H1 (cell line): ENCODE data around the gene BPHL. TPM values are rescaled to one million over a fixed set of nuclear protein-coding genes. Genes with fewer than 3 reads are reported as not detected.

Experiments used
- CTCF ChIA-PET: fragments of 300-600 bp; sonication (Branson Sonifier 250); formaldehyde crosslinking; loops from one replicate; lab custom pipeline; 2021; ENCODE audit not compliant: partially characterized antibody; lab: Charles Lee
- POLR2A ChIA-PET: fragments of 300-600 bp; sonication (Branson Sonifier 250); formaldehyde crosslinking; loops from one replicate; lab custom pipeline; 2021; ENCODE audit warnings: inconsistent platforms; ENCODE audit not compliant: partially characterized antibody; lab: Charles Lee
- DNase-seq, 2 experiments: peaks; one replicate each; pipeline versions ENCODE4 v3.0.0 to v3.0.0-alpha.2; 2010 to 2022; ENCODE audit warnings: low spot score in 2 of 2, low read depth in 1 of 2, mixed read lengths in 1 of 2
- FAIRE-seq: peaks from 2 replicates; lab custom pipeline; 2011; peaks lifted over from hg19 to GRCh38; lab: Jason Lieb, UNC
- H2AFZ ChIP-seq: 2 replicates; pipeline ENCODE4 v1.8.1; 2012; ENCODE audit warnings: low read length, inconsistent platforms
- H2AK5ac ChIP-seq: 2 replicates; pipeline ENCODE4 v1.6.1; 2013; ENCODE audit warnings: low read depth, low read length
- H2BK120ac ChIP-seq: replicated peaks from 2 replicates; pipeline ENCODE3; 2013; ENCODE audit warnings: low read depth, low read length, inconsistent platforms
- H2BK12ac ChIP-seq: 2 replicates; pipeline ENCODE4 v1.6.1; 2013; ENCODE audit warnings: low read depth, low read length
- H2BK15ac ChIP-seq: 2 replicates; pipeline ENCODE4 v1.6.1; 2013; ENCODE audit warnings: low read length
- H2BK20ac ChIP-seq: 2 replicates; pipeline ENCODE4 v1.6.1; 2013; ENCODE audit warnings: low read length
- H2BK5ac ChIP-seq: 2 replicates; pipeline ENCODE4 v1.6.1; 2013; ENCODE audit warnings: low read depth, low read length
- H3K14ac ChIP-seq: 2 replicates; pipeline ENCODE4 v1.6.1; 2013; ENCODE audit warnings: inconsistent platforms; ENCODE audit not compliant: insufficient read length
- H3K18ac ChIP-seq: 2 replicates; pipeline ENCODE4 v1.6.1; 2013; ENCODE audit warnings: low read length; ENCODE audit errors: extremely low read depth
- H3K23ac ChIP-seq: 2 replicates; pipeline ENCODE4 v1.6.1; 2013; ENCODE audit warnings: inconsistent platforms; ENCODE audit not compliant: insufficient read length
- H3K23me2 ChIP-seq: 2 replicates; pipeline ENCODE4 v1.6.1; 2013; ENCODE audit warnings: low read depth, low read length
- H3K27ac ChIP-seq: 2 replicates; pipeline ENCODE4 v1.6.1; 2011; ENCODE audit warnings: low read depth, low read length, inconsistent platforms
- H3K27me3 ChIP-seq, 4 experiments: replicated peaks in 1 of 4; 1 replicate in 1 of 4; 2 replicates in 3 of 4; pipeline versions ENCODE4 v1.6.1 to v1.8.1; 2011 to 2013; ENCODE audit warnings: low read length in 3 of 4, mild to moderate bottlenecking in 3 of 4, inconsistent platforms in 2 of 4, mixed read lengths in 2 of 4, moderate library complexity in 1 of 4; ENCODE audit not compliant: control insufficient read depth in 3 of 4, insufficient read depth in 3 of 4; ENCODE audit errors: extremely low read depth in 1 of 4
- H3K36me3 ChIP-seq, 4 experiments: 2 replicates each; pipeline versions ENCODE4 v1.6.1 to v1.8.1; 2011 to 2013; ENCODE audit warnings: mild to moderate bottlenecking in 4 of 4, low read length in 3 of 4, moderate library complexity in 2 of 4, control low read depth in 1 of 4, inconsistent platforms in 1 of 4; ENCODE audit not compliant: insufficient read depth in 4 of 4, control insufficient read depth in 2 of 4
- H3K4ac ChIP-seq: replicated peaks from 2 replicates; pipeline ENCODE3; 2013; ENCODE audit warnings: low read length, low read depth, mixed read lengths, inconsistent platforms; ENCODE audit not compliant: insufficient read length
- H3K4me1 ChIP-seq, 4 experiments: replicated peaks in 1 of 4; 1 replicate in 1 of 4; 2 replicates in 3 of 4; pipeline versions ENCODE4 v1.6.1 to v1.8.1; 2011 to 2013; ENCODE audit warnings: low read length in 3 of 4, inconsistent platforms in 2 of 4, mixed read lengths in 1 of 4; ENCODE audit not compliant: insufficient read depth in 4 of 4, control insufficient read depth in 3 of 4
- H3K4me2 ChIP-seq, 2 experiments: 2 replicates each; pipeline versions ENCODE4 v1.6.1 to v1.8.1; 2011 to 2013; ENCODE audit warnings: low read depth in 2 of 2, low read length in 2 of 2, control low read depth in 1 of 2, inconsistent platforms in 1 of 2, mild to moderate bottlenecking in 1 of 2; ENCODE audit not compliant: insufficient read depth in 1 of 2
- H3K4me3 ChIP-seq, 4 experiments: fragments of 200-600, 300-600 bp in 1 of 4; sonication (generic), shearing (Covaris generic), sonication (Bioruptor Twin) in 1 of 4; 2 replicates each; pipeline versions ENCODE4 v1.5.1 to v1.8.1; 2011 to 2016; ENCODE audit warnings: low read length in 4 of 4, low read depth in 3 of 4, control low read depth in 2 of 4, inconsistent platforms in 2 of 4, mild to moderate bottlenecking in 2 of 4, mixed read lengths in 1 of 4, moderate library complexity in 1 of 4; ENCODE audit not compliant: insufficient read depth in 2 of 4; ENCODE audit errors: extremely low read depth in 1 of 4
- H3K56ac ChIP-seq: replicated peaks from 2 replicates; pipeline ENCODE3; 2013; ENCODE audit warnings: low read depth, mild to moderate bottlenecking, mixed read lengths, low read length, inconsistent platforms; ENCODE audit not compliant: insufficient read length
- H3K79me1 ChIP-seq: 2 replicates; pipeline ENCODE4 v1.6.1; 2013; ENCODE audit warnings: low read depth, low read length, control low read depth
- H3K79me2 ChIP-seq, 2 experiments: 2 replicates each; pipeline versions ENCODE4 v1.6.1 to v1.8.1; 2012 to 2013; ENCODE audit warnings: low read length in 2 of 2, mild to moderate bottlenecking in 2 of 2, inconsistent platforms in 1 of 2; ENCODE audit not compliant: insufficient read depth in 2 of 2, control insufficient read depth in 1 of 2
- H3K9ac ChIP-seq, 4 experiments: replicated peaks in 1 of 4; 1 replicate in 1 of 4; 2 replicates in 3 of 4; pipeline versions ENCODE4 v1.6.1 to v1.8.1; 2011 to 2013; ENCODE audit warnings: low read depth in 3 of 4, low read length in 3 of 4, control low read depth in 2 of 4, mild to moderate bottlenecking in 2 of 4, moderate library complexity in 2 of 4, inconsistent platforms in 1 of 4; ENCODE audit errors: extremely low read depth in 1 of 4
- H3K9me3 ChIP-seq, 2 experiments: 2 replicates each; pipeline versions ENCODE4 v1.6.1 to v1.8.1; 2012 to 2013; ENCODE audit warnings: mild to moderate bottlenecking in 2 of 2, moderate library complexity in 2 of 2, control low read depth in 1 of 2, inconsistent platforms in 1 of 2, low read depth in 1 of 2, low read length in 1 of 2, mixed read lengths in 1 of 2; ENCODE audit not compliant: insufficient read depth in 2 of 2
- H4K20me1 ChIP-seq, 2 experiments: replicated peaks in 1 of 2; 2 replicates each; pipeline versions ENCODE3 to v1.8.1; 2011 to 2013; ENCODE audit warnings: inconsistent platforms in 2 of 2, low read length in 2 of 2, mild to moderate bottlenecking in 1 of 2; ENCODE audit not compliant: insufficient read depth in 2 of 2, control insufficient read depth in 1 of 2
- H4K5ac ChIP-seq: 2 replicates; pipeline ENCODE4 v1.6.1; 2013; ENCODE audit warnings: low read length, low read depth, mixed read lengths, inconsistent platforms; ENCODE audit not compliant: insufficient read length
- H4K8ac ChIP-seq: 2 replicates; pipeline ENCODE4 v1.8.0; 2013; ENCODE audit warnings: mild to moderate bottlenecking, moderate library complexity, low read length, inconsistent platforms; ENCODE audit not compliant: insufficient read depth; ENCODE audit errors: extremely low read depth
- H4K91ac ChIP-seq: replicated peaks from 2 replicates; pipeline ENCODE3; 2013; ENCODE audit warnings: low read length, mixed read lengths, inconsistent platforms; ENCODE audit not compliant: insufficient read length
- CEBPB ChIP-seq: IDR thresholded peaks from 2 replicates; pipeline ENCODE4 v1.6.1; 2012; ENCODE audit warnings: low read depth, low read length
- NRF1 ChIP-seq: IDR thresholded peaks from 2 replicates; pipeline ENCODE4 v1.6.1; 2011; ENCODE audit warnings: mild to moderate bottlenecking, low read depth, low read length, improper control_type of control experiment
- RBBP5 ChIP-seq: IDR thresholded peaks from 2 replicates; pipeline ENCODE4 v1.7.1; 2012; ENCODE audit warnings: low read depth, mild to moderate bottlenecking, inconsistent platforms, low read length, moderate library complexity, borderline replicate concordance
- WGBS, 2 experiments: shearing (Covaris generic) in 1 of 2; methylation state at CpG; one replicate each; pipeline versions ENCODE4 v1.1.6 to v1.1.7; 2013 to 2015; ENCODE audit warnings: low lambda C conversion rate in 2 of 2, mixed read lengths in 2 of 2, inconsistent platforms in 1 of 2, low coverage in 1 of 2, missing lambda C conversion rate in 1 of 2; ENCODE audit not compliant: insufficient replicate concordance in 2 of 2, insufficient coverage in 1 of 2, insufficient read length in 1 of 2; ENCODE audit errors: extremely low coverage in 1 of 2, missing lambda C conversion rate in 1 of 2; 5-methylcytosine and 5-hydroxymethylcytosine counted together
- polyA plus RNA-seq, 7 experiments: library from polyadenylated mRNA; depleted of rRNA in 3 of 7; stranded (reverse) in 5 of 7; unstranded in 2 of 7; fragments of >200 nt in 5 of 7; fragments of 200-250 nt in 2 of 7; gene quantifications; 1 replicate in 5 of 7; 2 replicates in 1 of 7; 4 replicates in 1 of 7; pipeline versions ENCODE4 v1.2.1 to v1.2.3, GENCODE V29; 2011 to 2013; ENCODE audit warnings: missing spikeins in 2 of 7, mixed read lengths in 2 of 7
- total RNA-seq: library from RNA; stranded (reverse); fragmentation: NEBNext Ultra II Directional; extraction: Animal tissue kit (Norgen Biotek cat#: 25700); gene quantifications from 2 replicates; pipeline ENCODE4 v1.2.1, GENCODE V29; 2021

BPHL gene
- total and polyA plus RNA-seq, 2 of the 8 experiments (the other 6 are each of a cell fraction or from before 2014, with no cell fraction given), result 24.4 to 36.4 TPM

- H4K5ac ChIP-seq, result no peak overlapping the region
- no peak overlapping the region for H4K91ac ChIP-seq
- H4K8ac ChIP-seq, result no peak overlapping the region
- TF ChIP-seq RBBP5, result no peak
- no peak for TF ChIP-seq NRF1
- no peak for TF ChIP-seq CEBPB
- H3K14ac ChIP-seq, result no peak overlapping the region
- H2BK120ac ChIP-seq, result no peak overlapping the region
- H2BK15ac ChIP-seq, result no peak overlapping the region
- H2BK12ac ChIP-seq, result peak overlapping the region; percentile 44; the same call in 1 of the 2 replicates
- no peaks in the 10 kb centered on the region for H3K79me2 ChIP-seq
- WGBS, 2 experiments, result 97% methylated on average over 3 of the region's 3 CpGs; no CpG with 5 or more reads in 1 of the 2 experiments
- H3K9ac ChIP-seq, result no peak overlapping the region
- peaks cover 0 to 4% of the 10 kb centered on the region in 2 experiments; a peak in 1 of 4 replicates for H3K9me3 ChIP-seq
- H3K56ac ChIP-seq, result no peak overlapping the region
- DNase-seq (no peak), FAIRE-seq (no peak)
- H3K4me1 ChIP-seq, result no peaks in the 10 kb centered on the region
- H2BK20ac ChIP-seq, result peak overlapping the region; percentile 16; the same call in 1 of the 2 replicates
- no peak overlapping the region for H3K27ac ChIP-seq
- H2AFZ ChIP-seq, result no peak overlapping the region
- H3K4me2 ChIP-seq, result no peak overlapping the region
- H2AK5ac ChIP-seq, result no peak overlapping the region
- H3K23ac ChIP-seq, result no peak overlapping the region
- H3K36me3 ChIP-seq, result no peaks in the 10 kb centered on the region
- peaks cover 0 to 2% (median 0%) of the 10 kb centered on the region in 4 experiments; a peak in 1 of 7 replicates for H3K27me3 ChIP-seq
- no peaks in the 10 kb centered on the region; the same call in 1 of the 2 replicates for H3K79me1 ChIP-seq
- H3K4me3 ChIP-seq, result no peak overlapping the region
- H3K4ac ChIP-seq, result no peak overlapping the region
- 0 out of 2 replicates have a peak overlapping the region, but pooled peaks have one; percentile 16 for H2BK5ac ChIP-seq
- ChIA-PET POLR2A (interaction anchor here (0.9 to 3.5 kb wide), 3 partner anchors 10 to 39 kb away, joined by 3 to 18 read pairs (median 5); no protein-coding TSS in a partner anchor), CTCF (interaction anchor here (0.7 to 2.2 kb wide), 8 partner anchors 9 to 60 kb away, joined by 3 to 4 read pairs (median 4); no protein-coding TSS in a partner anchor)
- no peaks in the 10 kb centered on the region for H4K20me1 ChIP-seq
- no peak overlapping the region for H3K18ac ChIP-seq
- no peaks in the 10 kb centered on the region for H3K23me2 ChIP-seq
Measured at GRCh38 chr6:3186974-3187382, 68.5 kb downstream of the BPHL start.
